DOHH2 (cell line): ENCODE results near the gene RBM4B.

Experiments
- H3F3A ChIP-seq: fragments of 200-600 bp; sonication (generic), shearing (Covaris generic); 2 replicates; pipeline ENCODE4 v1.6.0; 2016; ENCODE audit warnings: antibody characterized with exemption, mild to moderate bottlenecking; ENCODE audit not compliant: control insufficient read depth, insufficient read depth
- H3K27ac ChIP-seq: fragments of 200-600 bp; sonication (generic); 2 replicates; pipeline ENCODE4 v1.5.1; 2014; ENCODE audit warnings: low read depth, mild to moderate bottlenecking, low read length, moderate library complexity
- H3K27me3 ChIP-seq: fragments of 200-600 bp; sonication (generic); 2 replicates; pipeline ENCODE4 v1.6.1; 2014; ENCODE audit warnings: mild to moderate bottlenecking, low read length, mixed read lengths; ENCODE audit not compliant: control insufficient read depth
- H3K36me3 ChIP-seq: fragments of 200-600 bp; sonication (generic); 2 replicates; pipeline ENCODE4 v1.6.1; 2014; ENCODE audit warnings: mild to moderate bottlenecking, low read length, moderate library complexity, mixed read lengths; ENCODE audit not compliant: control insufficient read depth
- H3K4me1 ChIP-seq: fragments of 200-600 bp; sonication (generic); 2 replicates; pipeline ENCODE4 v1.6.1; 2014; ENCODE audit warnings: mild to moderate bottlenecking, low read length, mixed read lengths; ENCODE audit not compliant: control insufficient read depth
- H3K4me2 ChIP-seq: fragments of 200-600 bp; sonication (generic); 2 replicates; pipeline ENCODE4 v1.6.0; 2014; ENCODE audit warnings: mild to moderate bottlenecking, low read length, moderate library complexity
- H3K4me3 ChIP-seq: fragments of 200-600 bp; sonication (generic); 2 replicates; pipeline ENCODE4 v1.5.1; 2014; ENCODE audit warnings: mild to moderate bottlenecking, low read length, mixed read lengths
- H3K79me2 ChIP-seq: fragments of 200-600 bp; sonication (generic); 2 replicates; pipeline ENCODE4 v1.6.1; 2014; ENCODE audit warnings: mild to moderate bottlenecking, low read length, mixed read lengths; ENCODE audit not compliant: control insufficient read depth
- H3K9me2 ChIP-seq: fragments of 200-600 bp; sonication (generic); replicated peaks from 2 replicates; pipeline ENCODE4 v1.6.1; 2014; ENCODE audit warnings: mild to moderate bottlenecking, low read length, mixed read lengths; ENCODE audit not compliant: control insufficient read depth
- H3K9me3 ChIP-seq: fragments of 200-600 bp; sonication (generic); 2 replicates; pipeline ENCODE4 v1.6.1; 2014; ENCODE audit warnings: antibody characterized with exemption, low read length, mixed read lengths; ENCODE audit not compliant: control insufficient read depth, insufficient read depth
- H4K20me1 ChIP-seq: fragments of 200-600 bp; sonication (generic); 2 replicates; pipeline ENCODE4 v1.6.0; 2014; ENCODE audit warnings: low read depth, mild to moderate bottlenecking, antibody characterized with exemption, low read length, moderate library complexity; ENCODE audit not compliant: control insufficient read depth, insufficient read depth
- CTCF ChIP-seq: fragments of 200-600 bp; sonication (generic); IDR thresholded peaks from one replicate; pipeline ENCODE4 v1.5.1; 2014; ENCODE audit warnings: antibody characterized with exemption, mild to moderate bottlenecking, low read depth, low read length; ENCODE audit not compliant: poor library complexity, severe bottlenecking
- EZH2phosphoT487 ChIP-seq: fragments of 200-600 bp; sonication (generic); IDR thresholded peaks from 2 replicates; pipeline ENCODE4 v1.6.1; 2017; ENCODE audit warnings: borderline replicate concordance, mild to moderate bottlenecking, antibody characterized with exemption, low read length, moderate library complexity, mixed read lengths

Gene RBM4B

DNA sequence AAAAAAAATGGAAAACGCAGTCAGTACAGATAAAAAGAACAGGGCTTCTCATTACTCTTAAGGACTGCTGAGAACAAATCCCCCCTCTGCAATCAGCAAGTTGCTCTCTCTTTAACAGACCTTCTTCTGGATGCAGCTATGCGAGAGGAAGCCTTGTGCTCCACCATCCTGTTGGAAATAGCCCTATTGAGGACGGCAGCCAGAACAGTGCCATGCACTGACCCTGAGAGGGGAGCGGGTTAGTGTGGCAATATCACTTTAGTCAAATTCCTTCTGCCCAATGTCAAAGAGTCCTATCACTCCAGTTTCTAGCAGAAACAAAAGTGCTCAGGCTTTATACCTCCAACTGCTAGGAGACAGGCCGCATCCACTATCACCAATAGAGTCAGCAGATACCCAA lies 6.9 kb downstream of the RBM4B start:
- Histone ChIP-seq H3K9me3 (no peaks in the 10 kb centered on the region), H3K4me3 (no peak overlapping the region), H4K20me1 (no peaks in the 10 kb centered on the region), H3K4me1 (peaks cover 32% of the 10 kb centered on the region), H3K9me2 (no peaks in the 10 kb centered on the region), H3F3A (peaks cover 29% of the 10 kb centered on the region), H3K4me2 (no peak overlapping the region), H3K79me2 (peaks cover 93% of the 10 kb centered on the region), H3K27me3 (no peaks in the 10 kb centered on the region), H3K27ac (no peak overlapping the region), H3K36me3 (peaks cover 67% of the 10 kb centered on the region)
- TF ChIP-seq CTCF, result no peak
- no peak for TF ChIP-seq EZH2phosphoT487

DNA sequence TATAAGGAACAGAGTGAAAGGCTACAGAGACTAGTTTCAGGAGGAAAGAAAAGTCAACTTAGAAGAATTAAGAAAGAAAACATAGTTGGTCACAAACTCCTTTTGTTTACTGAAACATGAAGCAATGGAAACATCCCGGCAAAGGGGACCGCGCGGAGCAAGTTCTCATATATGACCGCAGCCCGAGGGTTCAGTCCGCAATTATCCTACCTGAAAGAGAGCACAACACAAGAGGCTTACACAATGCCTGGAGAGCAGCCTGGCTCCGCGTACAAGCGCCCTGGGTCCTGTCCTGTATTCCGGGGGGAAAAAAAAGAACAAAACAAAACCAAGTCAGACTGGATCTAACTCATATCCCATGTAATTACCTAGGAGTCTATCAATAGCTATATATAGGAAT lies 12.3 kb downstream of the RBM4B start:
- Histone ChIP-seq H3K27ac (no peak overlapping the region), H3K36me3 (peaks cover 82% of the 10 kb centered on the region), H3K4me1 (peaks cover 18% of the 10 kb centered on the region), H3K4me2 (no peak overlapping the region), H3K9me3 (no peaks in the 10 kb centered on the region), H3F3A (peaks cover 17% of the 10 kb centered on the region), H3K27me3 (no peaks in the 10 kb centered on the region), H3K9me2 (no peaks in the 10 kb centered on the region), H3K4me3 (no peak overlapping the region), H3K79me2 (peaks cover 92% of the 10 kb centered on the region), H4K20me1 (no peaks in the 10 kb centered on the region)
- no peak for TF ChIP-seq CTCF
- no peak for TF ChIP-seq EZH2phosphoT487

GRCh38 chr11:66663741-66664296 lies 13.9 kb downstream of the RBM4B start:
- Histone ChIP-seq H3K79me2 (peaks cover 87% of the 10 kb centered on the region), H3K27me3 (no peaks in the 10 kb centered on the region), H3K27ac (no peak overlapping the region), H4K20me1 (no peaks in the 10 kb centered on the region), H3K9me2 (no peaks in the 10 kb centered on the region), H3K4me2 (no peak overlapping the region), H3K4me3 (no peak overlapping the region), H3K36me3 (peaks cover 82% of the 10 kb centered on the region), H3F3A (peaks cover 25% of the 10 kb centered on the region), H3K4me1 (peaks cover 27% of the 10 kb centered on the region), H3K9me3 (no peaks in the 10 kb centered on the region)
- TF ChIP-seq EZH2phosphoT487 (no peak), CTCF (no peak)

GRCh38 chr11:66659763-66660162 lies 17.9 kb downstream of the RBM4B start:
- peaks cover 37% of the 10 kb centered on the region for H3F3A ChIP-seq
- peaks cover 57% of the 10 kb centered on the region for H3K4me1 ChIP-seq
- H3K4me2 ChIP-seq, result peak overlapping the region; percentile 83
- H3K27ac ChIP-seq, result peak overlapping the region; percentile 97
- H3K27me3 ChIP-seq, result no peaks in the 10 kb centered on the region
- H3K9me2 ChIP-seq, result no peaks in the 10 kb centered on the region
- peak overlapping the region; percentile 59 for H3K4me3 ChIP-seq
- H3K36me3 ChIP-seq, result peaks cover 58% of the 10 kb centered on the region
- H3K79me2 ChIP-seq, result peaks cover 72% of the 10 kb centered on the region
- no peaks in the 10 kb centered on the region for H4K20me1 ChIP-seq
- no peak for TF ChIP-seq CTCF
- TF ChIP-seq EZH2phosphoT487, result no peak
- H3K9me3 ChIP-seq, result no peaks in the 10 kb centered on the region
